CD4-positive, alpha-beta T cell treated with Interleukin-10 for 1 hour (primary cell): ENCODE results near the gene DCDC1.
A peak's percentile ranks its signal among the peaks of the same experiment; 100 is the strongest.
"Not testable (repeated sequence)": the region's sequence is repeated elsewhere in the genome, so short reads cannot be mapped to it uniquely, and the experiment has no call there.

Experiments
- DNase-seq: peaks from one replicate; pipeline ENCODE4 v3.0.0-alpha.2; 2020

DCDC1 gene

DNA sequence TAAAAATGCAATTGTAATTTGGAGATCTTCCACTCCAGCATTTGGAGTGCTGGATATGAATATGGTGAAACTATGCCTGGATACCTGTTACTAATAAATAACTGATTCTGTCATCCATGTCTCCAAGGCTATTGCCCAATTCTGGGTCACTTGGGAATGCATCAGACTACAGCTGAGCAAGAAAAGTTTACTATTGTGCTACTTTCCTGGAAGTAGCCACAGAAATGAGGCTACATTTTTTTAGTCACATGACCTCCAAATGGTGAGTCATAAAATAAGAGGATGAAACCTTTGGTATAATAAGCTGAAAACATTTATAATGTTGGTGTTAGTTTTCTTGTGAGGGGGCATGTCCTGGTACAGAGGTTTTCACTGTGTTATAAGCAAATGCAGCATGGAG, 44.4 kb downstream of the DCDC1 start:
- DNase-seq = no peak

DNA sequence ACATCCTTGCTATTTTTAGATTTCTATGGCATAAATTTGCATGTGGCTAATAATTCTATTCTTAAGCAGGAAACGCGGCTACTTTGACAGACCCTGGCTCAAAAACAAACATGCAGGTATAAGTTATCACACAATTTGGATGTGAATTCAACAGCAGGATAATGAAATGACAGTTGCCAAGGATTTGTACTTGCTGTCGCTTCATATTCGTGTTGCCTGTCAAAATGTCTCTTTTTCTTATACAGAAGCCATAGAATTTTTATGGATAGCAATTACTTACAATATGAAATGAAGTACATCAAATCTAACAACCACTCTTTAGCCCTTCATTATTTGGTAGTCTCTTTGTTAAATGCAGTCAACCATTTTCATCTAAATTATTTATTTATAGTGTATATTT, 46.4 kb downstream of the DCDC1 start:
- no peak for DNase-seq

DNA sequence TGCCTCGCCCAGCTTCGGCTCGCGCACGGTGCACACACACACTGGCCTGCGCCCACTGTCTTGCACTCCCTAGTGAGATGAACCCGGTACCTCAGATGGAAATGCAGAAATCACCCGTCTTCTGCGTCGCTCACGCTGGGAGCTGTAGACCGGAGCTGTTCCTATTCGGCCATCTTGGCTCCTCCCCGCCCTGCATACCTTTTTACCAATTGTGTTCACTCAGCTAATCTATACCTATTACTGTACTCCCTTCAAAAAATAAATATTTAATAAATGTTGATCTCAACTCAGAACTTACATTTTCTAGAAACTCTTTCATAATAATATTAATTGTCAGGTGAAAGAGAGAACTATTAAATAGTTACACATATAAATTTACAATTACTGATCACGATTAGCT, 48.0 kb downstream of the DCDC1 start:
- DNase-seq = not testable (repeated sequence)

DNA sequence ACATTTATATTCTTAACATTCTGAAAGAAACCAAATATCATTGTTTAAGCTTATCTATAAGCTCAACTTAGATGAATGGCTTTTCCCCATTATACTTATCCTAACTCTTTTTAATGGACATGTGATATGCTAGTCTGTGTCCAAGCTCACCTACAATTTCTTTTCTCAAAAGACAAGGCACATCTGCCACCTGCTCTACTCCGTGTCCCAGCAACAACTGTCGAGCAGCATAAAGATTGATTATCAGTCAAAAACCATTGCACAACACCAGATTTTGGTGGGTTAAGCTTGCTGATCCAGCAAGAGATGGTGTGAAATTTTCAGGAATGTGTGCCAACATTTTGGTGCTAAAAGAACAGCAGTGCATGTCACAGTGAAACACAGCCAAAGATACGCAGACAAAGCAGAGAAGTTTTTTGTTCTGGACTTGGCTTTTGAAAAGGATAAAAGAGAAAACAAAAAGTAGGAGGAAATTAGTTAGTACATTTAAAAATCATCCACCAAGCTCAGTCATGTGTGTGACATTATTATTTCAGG, 65.8 kb downstream of the DCDC1 start:
- DNase-seq = no peak

DNA sequence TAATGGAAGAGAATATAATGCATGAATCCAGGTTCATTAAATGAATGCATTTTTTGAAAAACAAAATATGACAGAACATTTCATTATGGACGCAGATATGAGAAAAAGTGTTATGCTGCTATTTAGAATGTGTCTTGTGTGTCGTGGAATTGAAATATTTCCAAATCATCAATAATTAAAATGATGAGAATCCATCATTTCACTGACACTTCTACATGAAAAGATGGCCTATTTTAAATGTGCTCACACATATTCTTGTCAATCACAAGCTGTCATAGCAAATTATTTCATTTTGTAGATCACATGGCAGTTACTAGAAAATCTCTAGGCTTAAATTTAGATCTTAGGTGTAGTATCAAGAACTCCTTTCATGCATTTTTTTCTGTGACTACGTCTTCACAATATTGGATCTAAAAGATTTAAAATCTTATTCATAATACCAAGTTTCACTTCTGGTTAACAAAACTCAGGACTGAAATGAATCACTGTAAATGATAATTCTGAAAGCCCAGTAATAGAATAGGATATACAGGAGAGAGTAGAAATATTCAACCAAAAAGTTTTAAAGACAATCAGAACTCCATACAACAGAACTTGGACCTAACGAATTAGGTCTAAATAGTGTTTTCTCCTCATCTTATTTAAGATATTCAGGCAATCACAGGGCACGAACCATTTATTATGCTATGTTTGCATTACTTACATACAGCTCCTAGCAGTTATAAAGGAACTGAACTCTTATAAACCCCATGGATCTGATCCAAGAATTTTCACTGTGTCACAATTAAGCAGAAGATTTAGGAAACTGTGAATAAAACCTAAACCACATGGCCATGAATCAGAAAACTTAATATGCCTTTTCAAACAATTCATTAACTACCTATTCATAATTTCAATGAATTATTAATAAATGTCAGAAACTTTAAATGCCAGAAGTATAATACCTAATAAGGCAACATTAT, 67.7 kb downstream of the DCDC1 start:
- DNase-seq = no peak

DNA sequence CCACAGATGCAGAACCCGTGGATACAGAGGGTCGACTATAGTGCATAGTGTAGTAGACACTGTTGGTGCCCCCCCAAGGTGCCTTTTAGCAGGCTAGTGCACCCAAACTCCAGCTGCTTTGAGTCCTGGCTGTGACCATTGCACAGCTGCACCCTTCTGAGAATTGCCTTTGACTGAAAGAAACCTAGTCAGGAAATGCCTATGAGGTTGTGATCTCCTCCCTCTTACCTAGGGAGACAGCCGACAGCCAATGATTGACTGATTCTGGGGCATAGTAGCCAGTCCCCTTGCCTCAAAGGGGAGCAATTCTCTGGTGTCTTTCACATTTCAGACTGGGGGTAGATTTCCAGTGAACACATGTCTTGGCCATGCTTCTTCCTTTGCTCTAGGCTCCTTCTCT, 74.2 kb downstream of the DCDC1 start:
- no peak for DNase-seq

DNA sequence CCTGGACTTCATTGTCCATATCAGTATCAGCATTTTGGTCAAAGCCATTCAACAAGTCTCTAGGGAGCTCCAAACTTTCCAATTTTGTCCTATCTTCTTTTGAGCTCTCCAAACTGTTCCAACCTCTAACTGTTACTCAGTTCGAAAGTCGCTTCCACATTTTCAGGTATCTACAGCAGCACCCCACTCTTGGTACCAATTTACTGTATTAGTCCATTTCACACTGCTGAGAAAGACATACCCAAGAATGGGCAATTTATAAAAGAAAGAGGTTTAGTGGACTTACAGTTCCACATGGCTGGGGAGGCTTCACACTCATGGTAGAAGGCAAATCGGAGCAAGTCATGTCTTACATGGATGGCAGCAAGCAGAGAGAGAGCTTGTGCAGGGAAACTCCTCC, 96.0 kb downstream of the DCDC1 start:
- DNase-seq = not testable (repeated sequence)

DNA sequence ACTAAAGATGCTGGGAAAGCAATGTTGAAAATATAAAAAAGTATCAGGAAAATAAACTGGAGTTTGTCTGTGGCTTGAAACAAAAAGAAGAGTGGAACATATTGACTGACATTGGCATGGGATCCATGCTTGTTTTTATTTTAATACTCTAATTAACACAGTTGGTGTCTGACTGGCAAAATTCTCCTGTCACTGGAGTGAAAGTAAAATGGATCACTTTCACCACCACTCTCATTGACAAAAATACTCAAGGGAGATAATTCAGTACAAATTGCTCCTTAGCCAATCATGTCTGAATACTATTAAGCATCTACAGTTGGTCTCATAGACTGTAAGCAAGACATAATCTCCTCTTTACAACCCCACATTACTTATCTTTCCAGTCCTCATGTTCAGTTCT, 101.8 kb downstream of the DCDC1 start:
- no peak for DNase-seq

DNA sequence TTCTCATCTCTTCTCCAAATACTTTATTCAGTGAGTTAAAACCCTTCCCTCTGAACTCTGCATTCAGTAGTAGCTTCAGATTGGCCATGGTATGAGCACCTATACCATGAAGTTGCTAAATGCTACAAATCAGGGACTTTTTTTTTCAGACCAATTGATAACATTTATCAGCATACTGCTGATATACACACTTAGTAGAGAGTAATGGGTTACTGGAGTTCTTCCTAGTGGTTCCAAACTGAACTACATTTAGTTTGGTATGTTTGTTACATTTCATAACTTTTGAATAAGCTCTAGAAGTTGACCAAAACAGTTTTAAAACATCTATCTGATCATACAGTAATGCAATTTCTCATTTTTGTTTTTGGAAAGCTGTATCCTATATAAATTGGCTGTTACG, 104.7 kb downstream of the DCDC1 start:
- no peak for DNase-seq

DNA sequence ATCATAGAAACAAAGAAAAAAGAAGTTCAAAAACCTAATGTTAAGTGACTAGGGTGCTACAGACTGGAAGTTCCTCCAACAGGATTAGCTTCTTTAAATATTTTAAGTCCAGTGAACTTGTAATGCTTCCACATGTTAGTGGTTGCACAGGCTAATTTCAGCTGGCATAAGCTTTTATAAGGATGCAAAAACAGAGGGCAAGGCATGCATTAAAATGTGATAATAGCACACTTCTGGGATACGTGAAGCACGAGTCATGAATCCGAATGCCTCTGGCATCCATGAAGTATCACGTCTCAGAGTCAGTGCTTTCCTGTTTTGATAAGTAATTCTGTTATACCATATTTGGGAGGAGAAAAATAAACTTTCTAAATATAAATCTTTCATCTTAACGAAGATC, 106.8 kb downstream of the DCDC1 start:
- no peak for DNase-seq

DNA sequence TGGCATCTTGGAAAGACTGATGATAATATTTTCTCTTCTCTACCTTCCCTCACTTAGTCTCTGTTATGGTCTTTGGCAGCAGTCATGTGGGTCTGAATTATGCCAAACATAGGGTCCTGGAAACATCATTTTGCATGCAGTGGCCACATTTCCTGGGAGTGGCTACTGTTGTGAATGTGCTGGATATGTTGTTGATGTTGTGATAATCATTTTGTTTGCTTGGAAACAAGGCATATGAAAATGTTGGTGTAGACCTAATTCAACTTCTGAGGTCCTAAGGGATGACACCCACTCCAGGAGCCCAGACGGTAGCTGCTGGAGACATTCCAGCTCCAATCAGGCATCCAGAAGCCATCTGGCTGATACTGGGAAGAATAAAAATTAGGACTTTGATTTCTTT, 109.7 kb downstream of the DCDC1 start:
- no peak for DNase-seq

DNA sequence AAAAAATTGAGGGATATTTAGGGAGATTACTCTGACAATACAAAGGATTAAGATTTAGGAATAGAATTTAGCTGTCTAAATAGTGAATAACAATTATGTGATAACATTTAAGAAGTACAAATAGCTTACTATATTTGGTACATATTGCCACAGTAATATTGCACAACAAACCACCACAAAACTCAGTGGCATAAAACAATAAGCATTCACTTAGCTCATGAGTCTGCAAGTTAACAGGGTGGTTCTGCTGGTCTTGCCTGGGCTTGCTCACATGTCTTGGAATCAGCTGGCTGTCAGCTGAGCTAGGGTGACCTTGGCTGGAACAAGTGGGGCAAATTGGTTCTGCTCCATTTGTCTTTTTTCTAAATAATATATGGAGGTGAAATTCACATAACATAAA, 115.1 kb downstream of the DCDC1 start:
- DNase-seq = no peak

DNA sequence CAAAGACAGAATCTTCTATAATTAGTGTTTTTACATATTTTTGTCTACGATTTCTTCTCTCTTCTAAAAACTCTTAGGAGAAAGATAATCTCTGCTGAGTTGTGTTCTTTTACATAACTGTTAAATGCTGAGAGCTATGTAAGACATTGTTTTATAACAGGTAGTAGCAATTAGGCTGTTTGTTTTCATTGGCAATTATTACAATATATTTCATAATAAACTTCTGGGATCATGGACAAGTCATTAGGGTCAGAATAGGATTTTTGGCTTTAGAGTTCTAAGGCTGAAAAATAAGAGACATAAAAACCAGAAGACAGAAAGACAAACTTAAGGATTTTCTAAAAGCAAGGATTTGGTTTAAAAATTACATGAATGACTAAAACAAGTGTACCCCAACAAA, 120.8 kb downstream of the DCDC1 start:
- DNase-seq = no peak

DNA sequence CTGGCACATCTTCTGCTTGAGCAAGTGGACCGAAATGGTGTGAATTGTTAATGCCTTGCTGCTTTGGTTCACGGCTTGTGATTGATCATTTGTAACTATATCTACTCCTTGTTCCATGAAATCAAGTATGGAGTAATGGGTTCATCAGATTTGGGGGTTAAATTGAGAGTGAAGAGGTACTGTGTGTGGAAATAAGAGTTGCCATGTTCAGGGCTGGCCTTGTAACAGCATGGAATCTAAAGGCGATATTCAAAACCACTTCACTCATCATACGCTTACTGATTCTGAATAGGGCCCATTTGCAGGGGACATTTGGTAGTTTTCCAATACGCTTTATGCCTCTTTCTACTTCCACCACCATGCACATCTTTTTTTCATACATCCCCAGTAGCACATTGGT, 122.2 kb downstream of the DCDC1 start:
- DNase-seq = no peak

DNA sequence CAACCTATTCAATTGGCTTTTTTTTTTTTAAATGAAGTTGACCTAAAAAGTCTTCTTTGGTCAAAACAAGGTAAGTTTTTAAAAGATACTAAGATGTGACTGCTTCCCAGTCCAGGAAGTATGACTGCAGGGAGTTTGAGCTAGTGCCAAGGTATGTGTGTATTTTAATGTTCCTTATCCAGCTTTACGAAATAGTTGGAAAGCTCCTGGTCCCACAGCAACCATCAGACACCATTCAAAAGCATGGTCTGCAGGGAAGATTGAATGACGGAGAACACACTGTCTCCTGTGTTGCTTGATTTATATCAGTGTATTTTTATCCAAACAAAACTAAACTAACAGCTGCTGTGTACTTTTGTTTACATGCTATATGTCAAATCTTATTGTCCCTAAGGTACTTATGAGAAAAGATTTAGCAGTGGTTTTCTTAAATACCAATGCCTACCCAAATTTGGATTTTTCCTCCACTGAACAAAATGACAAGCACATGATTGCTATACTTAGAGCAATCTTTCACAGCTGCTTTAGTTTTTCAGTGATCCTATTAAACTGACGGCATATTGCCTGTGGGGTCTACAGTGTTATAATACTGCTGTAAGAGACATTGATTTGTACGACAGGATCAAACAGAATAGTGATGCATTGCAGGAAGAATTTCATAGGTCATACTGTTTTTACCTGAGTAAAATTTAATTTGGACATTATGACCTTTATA, 122.9 kb downstream of the DCDC1 start:
- no peak for DNase-seq

DNA sequence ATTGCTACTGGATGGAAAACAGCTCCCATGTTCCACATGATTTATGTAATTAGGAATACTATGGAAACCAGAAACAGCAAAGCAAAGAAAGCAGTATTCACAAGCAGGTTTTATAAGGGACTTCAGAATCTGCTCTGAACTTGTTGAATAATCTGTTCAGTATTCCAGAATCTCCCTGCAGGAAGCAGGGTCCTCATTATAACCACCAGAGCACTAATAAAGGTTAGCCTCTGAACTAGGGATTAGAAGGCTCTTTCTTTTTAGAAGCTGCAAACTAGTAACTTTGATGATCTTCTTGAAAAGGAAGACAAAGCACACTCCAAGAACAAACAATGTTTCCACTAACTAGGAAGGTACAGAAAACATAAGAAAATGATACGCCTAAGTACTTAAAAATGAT, 125.8 kb downstream of the DCDC1 start:
- DNase-seq = no peak

DNA sequence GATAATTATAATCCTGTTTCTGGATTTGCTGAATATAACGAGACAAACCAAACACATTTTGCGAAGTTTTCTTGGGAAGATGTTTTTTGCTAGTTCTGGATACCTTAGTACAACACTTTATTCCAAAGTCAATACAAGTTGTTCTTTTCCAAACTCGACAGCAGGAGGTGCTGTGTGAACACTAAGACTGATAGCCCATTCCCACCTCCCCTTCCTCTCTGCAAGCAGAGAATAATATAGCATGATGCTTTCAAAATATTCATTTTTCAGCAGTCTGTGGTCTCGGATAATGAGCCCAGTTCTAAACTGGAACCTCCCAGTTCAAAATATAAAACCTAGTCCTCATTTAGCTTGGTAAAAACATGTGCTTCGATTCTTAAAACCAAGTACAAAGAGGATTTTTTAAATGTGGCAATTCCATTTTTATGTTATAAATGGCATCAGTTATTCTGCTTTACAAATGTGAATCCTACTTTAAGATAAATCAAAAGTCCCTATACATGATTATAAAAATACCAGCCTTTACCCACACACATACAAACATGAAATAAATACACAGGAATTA, 129.1 kb downstream of the DCDC1 start:
- peak; percentile 32 for DNase-seq

DNA sequence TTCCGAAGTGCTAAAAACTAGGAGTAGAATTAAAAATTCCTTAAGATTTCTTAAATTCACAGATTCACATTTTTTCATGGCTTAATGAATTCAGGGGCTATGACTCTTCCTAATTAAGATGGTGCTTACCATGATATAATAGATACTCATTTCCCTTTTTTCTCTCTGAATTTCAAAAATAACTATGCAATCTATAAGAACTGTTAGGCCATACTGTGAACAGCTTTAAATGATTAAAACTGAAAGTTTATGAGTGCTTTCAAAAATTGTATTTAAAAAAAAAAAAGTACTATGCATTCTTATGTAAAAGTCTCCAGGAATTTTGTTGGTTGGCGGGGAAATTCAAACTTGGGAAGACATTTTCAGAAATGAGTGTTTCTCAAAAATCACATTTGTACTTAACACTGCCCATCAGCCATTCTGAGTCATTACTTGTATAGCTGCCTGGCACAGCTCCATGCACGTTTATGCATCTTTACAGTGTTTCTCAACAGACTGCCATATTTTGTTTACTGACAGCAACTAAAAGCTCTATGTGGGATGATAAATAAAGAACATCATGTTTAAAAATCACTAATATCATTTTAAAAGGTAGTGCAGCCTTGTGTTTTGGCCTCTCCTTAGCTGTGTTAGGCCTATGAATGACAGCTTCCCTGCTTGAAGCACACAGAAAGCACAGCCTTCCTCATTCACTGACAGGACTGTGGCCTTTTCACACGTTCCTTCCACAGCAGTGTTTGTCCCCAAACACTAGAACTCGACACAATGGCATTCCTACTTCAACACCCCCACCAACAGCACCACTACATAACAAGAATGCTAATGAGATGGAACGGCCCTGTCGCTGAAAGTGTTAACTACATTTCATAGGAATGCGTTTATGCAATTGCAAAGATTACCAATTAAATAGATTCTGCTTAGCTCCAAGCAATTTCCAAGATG, 131.4 kb downstream of the DCDC1 start:
- DNase-seq = no peak

DNA sequence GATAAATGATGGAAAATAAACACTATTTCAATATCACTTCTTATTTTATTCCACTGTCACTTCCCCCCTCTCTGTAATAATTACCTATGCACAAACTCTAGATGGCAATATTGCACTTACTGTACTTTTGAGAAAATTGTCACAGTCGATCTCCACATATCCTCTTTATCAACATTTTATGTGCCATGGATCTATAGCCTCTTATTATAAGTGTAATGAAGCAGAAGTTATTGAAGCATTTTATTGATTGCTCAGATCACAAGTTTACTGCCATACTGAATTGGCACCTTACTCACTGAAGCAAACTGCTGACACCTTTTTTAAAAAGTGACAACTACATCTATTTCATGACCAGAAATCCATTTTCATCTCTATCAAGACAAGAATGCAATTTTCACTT, 133.4 kb downstream of the DCDC1 start:
- DNase-seq = no peak

DNA sequence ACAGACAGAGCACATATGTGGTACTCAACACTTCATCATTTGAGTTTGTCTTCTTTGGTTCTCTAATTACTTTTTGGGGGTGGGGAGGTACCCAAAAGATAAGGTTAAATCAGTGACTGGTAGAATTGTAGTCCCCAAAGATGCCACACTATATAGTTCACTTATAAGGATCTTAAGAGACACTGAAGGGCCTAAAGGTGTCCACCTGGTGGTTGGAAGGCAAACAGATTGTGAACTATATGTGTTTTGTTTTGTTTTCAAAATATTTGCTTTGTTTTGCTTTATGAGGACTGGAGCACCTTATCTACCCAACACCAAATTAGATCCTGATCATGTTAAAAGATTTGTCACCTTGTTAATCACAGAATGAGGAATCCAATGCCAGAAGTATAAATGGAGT, 136.1 kb downstream of the DCDC1 start:
- DNase-seq = no peak

DNA sequence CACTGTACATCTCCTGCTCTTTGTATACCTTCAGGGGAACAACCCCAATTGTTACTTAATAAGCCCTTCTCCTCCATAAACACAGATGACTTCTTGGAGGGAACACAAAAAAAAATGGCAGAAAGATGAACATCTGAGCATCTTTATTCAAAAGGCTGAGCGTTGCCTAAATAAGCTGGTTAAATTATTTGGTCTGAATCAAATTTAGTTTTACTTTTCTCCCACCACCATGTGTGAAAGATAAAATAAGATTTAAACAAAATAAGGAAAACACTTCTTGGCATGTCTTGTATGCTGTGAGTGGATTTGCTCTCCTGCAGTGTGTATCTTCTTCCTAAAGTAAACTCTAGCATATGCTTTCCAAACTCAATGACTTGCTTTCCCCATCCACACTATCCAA, 137.9 kb downstream of the DCDC1 start:
- DNase-seq = no peak

DNA sequence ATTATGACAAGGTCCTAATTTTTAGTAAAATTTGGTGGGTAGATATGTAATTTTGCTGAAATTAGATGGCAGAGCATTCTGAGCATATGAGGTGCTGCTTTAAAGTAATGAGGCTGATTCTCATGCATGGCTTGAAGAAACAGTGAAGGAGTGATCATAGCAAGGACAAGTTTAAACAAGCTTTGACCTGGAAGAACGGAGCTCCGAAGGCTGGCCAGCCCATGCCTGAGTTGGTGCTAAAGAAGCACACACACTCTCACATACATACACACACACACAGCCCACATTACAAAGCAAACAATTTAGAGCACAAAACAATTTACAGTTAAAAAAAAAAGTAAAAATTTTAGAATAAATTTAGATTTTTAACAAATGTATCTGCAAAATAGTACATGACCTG, 150.7 kb downstream of the DCDC1 start:
- no peak for DNase-seq

DNA sequence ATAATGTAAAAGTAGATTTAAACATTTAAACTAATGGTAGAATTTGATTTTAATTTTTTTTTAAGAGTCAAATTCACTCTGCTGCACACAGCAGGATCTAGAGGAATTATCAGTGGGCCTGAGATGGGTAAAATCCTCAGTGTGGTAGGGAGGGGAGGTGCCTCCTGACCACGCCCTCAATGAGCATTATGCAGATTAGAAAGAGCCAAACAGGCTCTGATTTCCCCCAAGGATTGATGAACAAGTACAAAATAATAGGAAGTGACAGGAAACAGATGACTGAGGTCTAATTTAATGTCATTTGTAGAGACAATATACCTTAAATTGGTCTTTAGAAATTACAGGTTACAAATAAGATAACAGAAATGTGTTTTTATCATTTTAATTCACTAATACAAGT, 155.2 kb downstream of the DCDC1 start:
- DNase-seq = no peak
